PC-9 (cell line): Measurements from ENCODE around the gene EYA2.

Experiments used
- EZH2 ChIP-seq: fragments of 200-600 bp; sonication (generic); IDR thresholded peaks from 2 replicates; pipeline ENCODE4 v1.8.0; 2017; ENCODE audit warnings: antibody characterized with exemption, low read depth
- TF ChIP-seq, protein P1 (sequence below): fragments of 200-600 bp; sonication (generic); conservative IDR thresholded peaks from 2 replicates; pipeline ENCODE4 v1.6.1; 2017; ENCODE audit warnings: mixed run types, antibody characterized with exemption, mild to moderate bottlenecking, moderate library complexity

DNA sequence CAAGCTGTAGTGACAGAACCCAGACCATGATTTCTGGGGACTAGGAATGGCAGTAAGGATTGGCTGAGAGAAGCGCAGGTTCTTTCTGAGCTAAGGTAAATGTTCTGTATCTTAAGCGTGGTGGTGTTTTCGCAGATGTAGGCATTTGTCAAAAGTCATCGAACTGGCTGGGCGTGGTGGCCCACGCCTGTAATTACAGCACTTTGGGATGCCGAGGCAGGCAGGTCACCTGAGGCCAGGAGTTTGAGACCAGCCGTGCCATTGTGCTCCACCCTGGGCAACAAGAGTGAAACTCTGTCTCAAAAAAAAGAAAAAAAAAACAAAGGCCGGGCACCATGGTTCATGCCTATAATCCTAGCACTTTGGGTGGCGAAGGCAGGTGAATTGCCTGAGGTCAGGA lies 40.7 kb upstream of the EYA2 start:
- TF ChIP-seq, protein P1, sequence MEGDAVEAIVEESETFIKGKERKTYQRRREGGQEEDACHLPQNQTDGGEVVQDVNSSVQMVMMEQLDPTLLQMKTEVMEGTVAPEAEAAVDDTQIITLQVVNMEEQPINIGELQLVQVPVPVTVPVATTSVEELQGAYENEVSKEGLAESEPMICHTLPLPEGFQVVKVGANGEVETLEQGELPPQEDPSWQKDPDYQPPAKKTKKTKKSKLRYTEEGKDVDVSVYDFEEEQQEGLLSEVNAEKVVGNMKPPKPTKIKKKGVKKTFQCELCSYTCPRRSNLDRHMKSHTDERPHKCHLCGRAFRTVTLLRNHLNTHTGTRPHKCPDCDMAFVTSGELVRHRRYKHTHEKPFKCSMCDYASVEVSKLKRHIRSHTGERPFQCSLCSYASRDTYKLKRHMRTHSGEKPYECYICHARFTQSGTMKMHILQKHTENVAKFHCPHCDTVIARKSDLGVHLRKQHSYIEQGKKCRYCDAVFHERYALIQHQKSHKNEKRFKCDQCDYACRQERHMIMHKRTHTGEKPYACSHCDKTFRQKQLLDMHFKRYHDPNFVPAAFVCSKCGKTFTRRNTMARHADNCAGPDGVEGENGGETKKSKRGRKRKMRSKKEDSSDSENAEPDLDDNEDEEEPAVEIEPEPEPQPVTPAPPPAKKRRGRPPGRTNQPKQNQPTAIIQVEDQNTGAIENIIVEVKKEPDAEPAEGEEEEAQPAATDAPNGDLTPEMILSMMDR: no peak
- no peak for TF ChIP-seq EZH2
